A375 (cell line): ENCODE measurements around the gene CCL15. TPM values are rescaled to one million over a fixed set of nuclear protein-coding genes. Genes with fewer than 3 reads are reported as not detected.

ENCODE experiments used
- total RNA-seq: library from RNA; depleted of rRNA; stranded (reverse); fragments of >200 nt; shearing (Covaris generic); gene quantifications from 2 replicates; pipeline ENCODE4 v1.2.3, GENCODE V29; 2014; rRNA removed

Gene CCL15, protein sequence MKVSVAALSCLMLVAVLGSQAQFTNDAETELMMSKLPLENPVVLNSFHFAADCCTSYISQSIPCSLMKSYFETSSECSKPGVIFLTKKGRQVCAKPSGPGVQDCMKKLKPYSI
- not detected in 2 replicates for total RNA-seq

DNA sequence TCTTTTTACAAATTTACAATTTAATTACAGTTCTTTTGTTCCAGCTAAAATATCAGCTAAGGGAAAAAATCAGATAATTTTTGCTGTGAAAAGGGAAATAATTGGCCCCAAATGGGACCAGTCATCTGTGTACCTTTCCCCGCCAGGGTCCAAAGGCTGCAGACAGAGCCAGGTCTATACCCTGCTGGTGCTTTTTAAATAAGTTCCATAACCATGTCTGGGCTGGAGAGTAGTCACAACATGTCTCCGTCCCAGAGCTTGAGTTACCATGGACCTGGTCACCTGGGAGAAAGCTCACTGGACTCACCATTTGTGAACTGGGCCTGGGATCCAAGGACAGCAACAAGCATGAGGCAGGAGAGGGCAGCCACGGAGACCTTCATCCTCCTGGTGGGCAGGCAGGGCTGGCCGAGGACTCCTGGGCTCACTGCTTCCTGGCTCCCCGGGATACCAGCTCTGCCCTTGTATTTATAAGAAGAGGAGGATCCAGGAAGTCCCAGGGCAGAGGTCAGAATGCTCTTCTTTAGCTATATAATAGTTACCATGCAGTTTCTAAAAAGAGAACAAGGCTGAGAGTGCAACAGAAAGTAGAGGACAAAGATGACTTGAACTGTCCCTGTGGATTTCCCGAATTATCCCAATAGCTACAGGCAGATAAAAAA, at the start of gene CCL15:
CCL15 (minus strand) TSS at position 444 of the 662 bp plus-strand sequence; CDS start at position 383, 61 bp downstream.

DNA sequence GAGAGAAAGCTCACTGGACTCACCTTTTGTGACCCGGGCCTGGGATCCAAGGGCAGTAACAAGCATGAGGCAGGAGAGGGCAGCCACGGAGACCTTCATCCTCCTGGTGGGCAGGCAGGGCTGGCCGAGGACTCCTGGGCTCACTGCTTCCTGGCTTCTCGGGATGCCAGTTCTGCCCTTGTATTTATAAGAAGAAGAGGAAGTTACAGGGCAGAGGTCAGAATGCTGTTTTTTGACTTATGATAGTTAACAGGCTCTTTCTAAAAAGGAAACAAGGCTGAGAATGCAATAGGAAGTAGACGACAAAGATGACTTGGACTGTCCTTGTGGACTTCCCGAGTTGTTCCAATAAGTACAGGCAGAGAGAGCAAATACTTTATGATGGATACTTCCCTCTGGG, 16.4 kb upstream of the CCL15 start, which contains the start of gene CCL23:
CCL23 (minus strand) TSS at position 174 of the 400 bp plus-strand sequence; CDS start at position 99, 75 bp downstream.

DNA sequence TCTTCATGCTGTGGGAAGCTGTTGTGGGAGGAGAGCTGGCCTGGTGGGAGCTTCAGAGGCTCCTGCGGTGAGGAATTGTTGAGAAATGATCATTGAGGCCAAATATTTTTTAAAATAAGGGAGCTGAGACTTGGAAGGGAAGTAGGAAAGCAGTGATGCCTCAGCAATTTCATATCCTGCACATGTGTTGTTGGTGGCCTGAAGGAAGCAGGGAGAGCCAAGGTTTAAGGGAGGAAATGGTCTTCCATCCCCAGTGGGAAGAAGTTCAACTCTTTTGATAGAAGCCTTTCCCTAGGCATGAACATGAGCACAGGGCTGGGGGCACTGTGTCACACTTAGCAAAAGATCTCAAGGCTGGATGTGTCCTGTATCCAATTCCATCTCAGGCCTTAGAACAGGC, 14.7 kb downstream of the CCL15 start, which contains the start of gene CCL14:
CCL14 (minus strand) TSS at position 87 of the 400 bp plus-strand sequence; CDS start at position 7, 80 bp downstream.

DNA sequence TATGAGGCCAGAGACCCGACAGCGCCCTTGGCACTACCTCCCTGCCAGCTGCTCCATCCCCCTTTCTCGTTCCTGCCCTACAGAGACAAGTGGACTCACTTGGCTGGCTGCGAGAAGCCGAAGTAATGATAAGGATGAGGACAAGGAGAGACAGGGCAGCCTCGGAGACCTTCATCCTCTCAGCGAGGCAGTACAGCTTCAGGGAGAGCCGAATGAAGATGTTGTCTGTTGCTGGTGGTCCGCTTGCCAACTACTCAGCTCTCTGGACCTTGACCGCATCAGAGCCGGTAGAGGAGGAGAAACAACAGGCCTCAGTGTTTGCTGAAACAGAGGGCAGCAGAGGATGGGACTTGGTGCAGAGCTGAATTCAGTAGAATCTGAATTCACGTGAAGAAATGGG, 20.1 kb downstream of the CCL15 start, which contains the start of gene CCL16:
CCL16 (minus strand) TSS at position 252 of the 400 bp plus-strand sequence; CDS start at position 175, 77 bp downstream.

Other genes with a start within 250 kb of the CCL15 start
- gene GAS2L2, start 248.3 kb downstream of the CCL15 start, total RNA-seq, result not detected in 2 replicates
- gene C17orf50, start 240.7 kb downstream of the CCL15 start, total RNA-seq, result not detected in 2 replicates
- not detected in 2 replicates for gene MMP28, start 205.9 kb downstream of the CCL15 start, total RNA-seq
- gene TAF15, start 192.1 kb downstream of the CCL15 start, total RNA-seq, result 61.1 and 63.6 TPM in 2 replicates
- gene HEATR9, start 132.7 kb downstream of the CCL15 start, total RNA-seq, result not detected in 2 replicates
- not detected in 2 replicates for gene CCL5, start 121.2 kb downstream of the CCL15 start, total RNA-seq
- gene RDM1, start 70.8 kb downstream of the CCL15 start, total RNA-seq, result 3.1 and 4.3 TPM in 2 replicates
- gene LYZL6, start 57.8 kb downstream of the CCL15 start, total RNA-seq, result not detected in 2 replicates
- not detected in 2 replicates for gene CCL16, start 20.1 kb downstream of the CCL15 start, total RNA-seq
- gene CCL14, start 14.8 kb downstream of the CCL15 start, total RNA-seq, result not detected in 2 replicates
- not detected in 2 replicates for gene CCL23, start 16.4 kb upstream of the CCL15 start, total RNA-seq
- gene CCL18, start 62.7 kb upstream of the CCL15 start, total RNA-seq, result not detected in 2 replicates
- not detected in 2 replicates for gene CCL3, start 88.6 kb upstream of the CCL15 start, total RNA-seq
- 0.72 TPM in 1 of 2 replicates, not detected in the other for gene CCL4, start 102.3 kb upstream of the CCL15 start, total RNA-seq
- gene TBC1D3B, start 175.1 kb upstream of the CCL15 start, total RNA-seq, result 2.1 and 2.3 TPM in 2 replicates
- not detected in 2 replicates for gene CCL3L1, start 195.2 kb upstream of the CCL15 start, total RNA-seq
- not detected in 2 replicates for gene CCL4L2, start 209.5 kb upstream of the CCL15 start, total RNA-seq